Activated T-cell treated with anti-CD3 and anti-CD28 coated beads for 1 hour (primary cell): ENCODE measurements around the gene PYGB.

Source experiments
- DNase-seq: peaks from one replicate; pipeline ENCODE4 v3.0.0-alpha.2; 2020; ENCODE audit warnings: low read depth

PYGB gene

GRCh38 chr20:25336561-25337422 is 88.9 kb downstream of the PYGB start:
- no peak for DNase-seq

- no peak for DNase-seq
Observed at GRCh38 chr20:25338112-25339023, 90.5 kb downstream of the PYGB start.

- no peak for DNase-seq
Observed at GRCh38 chr20:25339608-25340007, 91.7 kb downstream of the PYGB start.

GRCh38 chr20:25340380-25340779 is 92.5 kb downstream of the PYGB start:
- no peak for DNase-seq

GRCh38 chr20:25341716-25342680 is 94.1 kb downstream of the PYGB start:
- no peak for DNase-seq

GRCh38 chr20:25344634-25345033 is 96.7 kb downstream of the PYGB start:
- DNase-seq = no peak

GRCh38 chr20:25345721-25346120 is 97.8 kb downstream of the PYGB start:
- no peak for DNase-seq

GRCh38 chr20:25346349-25346748 is 98.5 kb downstream of the PYGB start:
- DNase-seq = no peak
